T-cell (primary cell): ENCODE data around the gene SLC9A9. TPM values are rescaled to one million over a fixed set of nuclear protein-coding genes. Genes with fewer than 3 reads are reported as not detected.

ENCODE experiments used
- ATAC-seq, 4 experiments: fragments of 200-7000 bp in 3 of 4; fragments of 150-1000 bp in 1 of 4; cut with Tn5 transposase; replicated peaks in 1 of 4; 1 replicate in 3 of 4; 2 replicates in 1 of 4; pipeline ENCODE4 v1.10.0; 2021; ENCODE audit warnings: moderate library complexity in 3 of 4, mild to moderate bottlenecking in 2 of 4, moderate number of reproducible peaks in 1 of 4
- CTCF ChIA-PET, 2 donors: fragments of 300-600 bp; sonication (Branson Sonifier 250); formaldehyde crosslinking; loops; one replicate each; lab custom pipeline; 2022; ENCODE audit warnings: antibody characterized with exemption in 2 of 2; lab: Charles Lee
- POLR2A ChIA-PET, 2 donors: fragments of 300-600 bp; sonication (Branson Sonifier 250); formaldehyde crosslinking; loops; one replicate each; lab custom pipeline; 2022; ENCODE audit warnings: antibody characterized with exemption in 2 of 2; lab: Charles Lee
- DNase-seq, 35 experiments: peaks; one replicate each; pipeline versions ENCODE4 v3.0.0 to v3.0.0-alpha.2; 2013 to 2023
- H3K27ac ChIP-seq: one replicate; pipeline ENCODE4 v1.5.1; 2013; ENCODE audit warnings: low read length
- H3K27me3 ChIP-seq, 2 experiments: replicated peaks in 1 of 2; 1 replicate in 1 of 2; 2 replicates in 1 of 2; pipeline versions ENCODE4 v1.6.1 to v1.7.0; 2013; ENCODE audit warnings: low read length in 1 of 2, mixed read lengths in 1 of 2; ENCODE audit not compliant: control insufficient read depth in 2 of 2, insufficient read depth in 2 of 2; ENCODE audit errors: extremely low read depth in 1 of 2
- H3K36me3 ChIP-seq, 2 donors: 1 replicate in 1 of 2; 2 replicates in 1 of 2; pipeline versions ENCODE4 v1.6.1 to v1.7.0; 2013; ENCODE audit warnings: low read length in 1 of 2; ENCODE audit not compliant: control insufficient read depth in 2 of 2, insufficient read depth in 1 of 2; ENCODE audit errors: extremely low read depth in 1 of 2
- H3K4me1 ChIP-seq, 2 experiments: 1 replicate in 1 of 2; 2 replicates in 1 of 2; pipeline versions ENCODE4 v1.6.1 to v1.7.0; 2013; ENCODE audit warnings: low read length in 2 of 2, mixed read lengths in 1 of 2; ENCODE audit not compliant: insufficient read depth in 2 of 2, control insufficient read depth in 1 of 2; ENCODE audit errors: extremely low read depth in 1 of 2
- H3K4me3 ChIP-seq, 2 donors: 1 replicate in 1 of 2; 2 replicates in 1 of 2; pipeline versions ENCODE4 v1.5.1 to v1.7.0; 2013; ENCODE audit warnings: mild to moderate bottlenecking in 2 of 2, low read length in 1 of 2, moderate library complexity in 1 of 2; ENCODE audit not compliant: control insufficient read depth in 1 of 2; ENCODE audit errors: extremely low read depth in 1 of 2
- H3K9me3 ChIP-seq: 2 replicates; pipeline ENCODE4 v1.7.0; 2013
- H3K27ac Mint-ChIP-seq, 2 donors: one replicate each; pipeline ENCODE4 v1.8.0; 2020 to 2021; ENCODE audit warnings: mild to moderate bottlenecking in 2 of 2, mixed read lengths in 2 of 2
- H3K27me3 Mint-ChIP-seq, 2 donors: one replicate each; pipeline ENCODE4 v1.8.0; 2021 to 2022; ENCODE audit warnings: mixed read lengths in 2 of 2
- H3K36me3 Mint-ChIP-seq: one replicate; pipeline ENCODE4 v1.8.0; 2021; ENCODE audit warnings: mixed read lengths
- H3K4me1 Mint-ChIP-seq, 3 donors: one replicate each; pipeline ENCODE4 v1.8.0; 2020 to 2022; ENCODE audit warnings: mixed read lengths in 3 of 3, mild to moderate bottlenecking in 1 of 3
- H3K4me3 Mint-ChIP-seq, 3 donors: one replicate each; pipeline ENCODE4 v1.8.0; 2020 to 2022; ENCODE audit warnings: mild to moderate bottlenecking in 3 of 3, mixed read lengths in 3 of 3, moderate library complexity in 3 of 3
- H3K9me3 Mint-ChIP-seq, 3 donors: one replicate each; pipeline ENCODE4 v1.8.0; 2020 to 2022; ENCODE audit warnings: mixed read lengths in 3 of 3
- WGBS: methylation state at CpG from one replicate; pipeline ENCODE4 v1.1.5; 2013; ENCODE audit warnings: missing lambda C conversion rate; ENCODE audit not compliant: insufficient coverage; 5-methylcytosine and 5-hydroxymethylcytosine counted together
- total RNA-seq, 35 experiments: library from RNA in 6 of 35; stranded (reverse) in 6 of 35; fragments of 120-200 nt in 1 of 35; gene quantifications; one replicate each; pipeline versions ENCODE4 v1.2.1 to v1.2.4 and lab custom pipeline; 2013 to 2026

The SLC9A9 gene
- total RNA-seq, 5 donors from 2014 or later (not counting 1 experiment from before 2014, with no cell fraction given): 11.2 to 36.8 (median 17.8) TPM

DNA sequence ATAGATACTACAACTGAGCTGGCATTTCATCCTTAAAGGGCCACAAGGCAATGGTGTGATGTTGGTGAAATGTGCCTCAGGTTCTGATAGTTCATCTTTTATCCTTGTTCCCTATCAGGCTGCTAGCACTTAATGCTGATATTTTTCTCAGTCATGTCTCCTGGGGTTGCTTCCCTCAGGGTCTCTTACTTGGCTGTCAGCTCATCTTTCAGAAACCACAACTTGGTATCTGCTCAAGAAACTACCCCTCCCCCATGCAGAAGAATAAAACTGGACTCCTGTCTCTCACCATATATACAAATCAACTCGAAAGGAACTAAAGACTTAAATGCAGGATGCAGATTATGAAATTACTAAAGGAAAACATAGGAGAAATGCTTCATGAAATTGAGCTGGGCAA is 420.6 kb downstream of the SLC9A9 start:
- peaks cover 7 to 23% (median 19%) of the 10 kb centered on the region in 3 donors for H3K4me1 Mint-ChIP-seq
- ATAC-seq (no peak), DNase-seq (no peak)
- Histone ChIP-seq H3K27me3 (no peaks in the 10 kb centered on the region), H3K36me3 (no peaks in the 10 kb centered on the region), H3K4me1 (peaks cover 0 to 4% of the 10 kb centered on the region in 2 experiments), H3K9me3 (no peaks in the 10 kb centered on the region), H3K27ac (no peak overlapping the region), H3K4me3 (no peak overlapping the region)
- CTCF ChIA-PET: no interaction called here
- H3K27ac Mint-ChIP-seq: no peak overlapping the region
- POLR2A ChIA-PET: no interaction called here
- H3K36me3 Mint-ChIP-seq: peaks cover 16% of the 10 kb centered on the region
- no peak overlapping the region for H3K4me3 Mint-ChIP-seq
- no peaks in the 10 kb centered on the region for H3K9me3 Mint-ChIP-seq
- no CpG with 5 or more reads among the region's 1 CpG for WGBS
- H3K27me3 Mint-ChIP-seq: no peaks in the 10 kb centered on the region

DNA sequence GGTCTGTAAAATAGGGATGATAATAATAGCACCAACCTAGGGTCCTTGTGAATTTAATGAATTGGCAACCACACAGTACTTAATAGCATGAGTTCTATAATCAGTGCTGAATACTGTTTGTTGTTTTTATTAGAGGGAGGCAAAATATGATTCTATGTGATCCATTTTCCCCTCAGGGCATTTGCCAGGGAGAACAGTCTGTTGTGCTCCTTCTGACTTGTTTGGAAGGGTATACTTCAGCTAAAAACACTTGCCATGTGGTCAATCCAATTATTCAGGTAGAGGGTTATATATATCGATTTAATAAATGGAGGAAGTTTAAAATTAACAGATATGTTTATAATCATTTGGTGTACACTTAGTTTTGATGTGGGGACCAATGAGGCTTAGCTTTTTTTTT is 423.4 kb downstream of the SLC9A9 start:
- no peak overlapping the region for H3K4me3 Mint-ChIP-seq
- Histone ChIP-seq H3K27ac (no peak overlapping the region), H3K27me3 (no peaks in the 10 kb centered on the region), H3K4me3 (no peak overlapping the region), H3K4me1 (peaks cover 0 to 4% of the 10 kb centered on the region in 2 experiments), H3K9me3 (no peaks in the 10 kb centered on the region), H3K36me3 (no peaks in the 10 kb centered on the region)
- 100% methylated on average over 1 of the region's 1 CpG for whole genome bisulfite sequencing
- POLR2A ChIA-PET: interaction anchor here in 1 of 2 donors (0.6 kb wide), 2 partner anchors 21 to 172 kb away, joined by 3 to 7 read pairs; no protein-coding TSS in a partner anchor
- H3K36me3 Mint-ChIP-seq: peaks cover 20% of the 10 kb centered on the region
- peaks cover 7 to 26% (median 16%) of the 10 kb centered on the region in 3 donors for H3K4me1 Mint-ChIP-seq
- DNase-seq: no peak
- H3K27ac Mint-ChIP-seq: no peak overlapping the region
- ATAC-seq: no peak
- H3K27me3 Mint-ChIP-seq: no peaks in the 10 kb centered on the region
- no peaks in the 10 kb centered on the region for H3K9me3 Mint-ChIP-seq
- CTCF ChIA-PET: interaction anchor here in 1 of 2 donors (0.6 kb wide), 2 partner anchors 10 to 432 kb away, joined by 3 read pairs; no protein-coding TSS in a partner anchor

DNA sequence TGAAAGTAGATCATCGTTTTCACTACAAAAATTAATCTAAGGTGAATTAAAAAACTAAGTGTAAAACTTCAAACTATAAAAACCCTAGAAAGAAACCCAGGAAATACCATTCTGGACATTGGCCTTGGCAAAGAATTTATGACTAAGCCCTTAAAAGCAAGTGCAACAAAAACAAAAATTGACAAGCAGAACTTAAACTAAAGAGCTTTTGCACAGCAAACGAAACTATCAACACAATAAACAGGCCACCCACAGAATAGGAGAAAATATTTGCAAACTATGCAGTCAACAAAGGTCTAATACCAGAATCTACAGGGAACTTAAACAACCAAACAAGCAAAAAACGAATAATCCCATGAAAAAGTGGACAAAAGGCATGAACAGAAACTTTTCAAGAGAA is 426.7 kb downstream of the SLC9A9 start:
- no peak overlapping the region for H3K27ac ChIP-seq
- Mint-ChIP-seq H3K27me3 (no peaks in the 10 kb centered on the region), H3K4me3 (no peak overlapping the region), H3K36me3 (peaks cover 29% of the 10 kb centered on the region), H3K27ac (no peak overlapping the region), H3K9me3 (no peaks in the 10 kb centered on the region), H3K4me1 (peaks cover 6 to 21% (median 11%) of the 10 kb centered on the region in 3 donors)
- peaks cover 0 to 2% of the 10 kb centered on the region in 2 experiments for H3K4me1 ChIP-seq
- no peak overlapping the region for H3K4me3 ChIP-seq
- CTCF ChIA-PET: no interaction called here
- WGBS: 60% methylated on average over 1 of the region's 3 CpGs
- POLR2A ChIA-PET: no interaction called here
- H3K9me3 ChIP-seq: no peaks in the 10 kb centered on the region
- no peaks in the 10 kb centered on the region for H3K27me3 ChIP-seq
- ATAC-seq: no peak
- no peaks in the 10 kb centered on the region for H3K36me3 ChIP-seq
- DNase-seq: no peak

DNA sequence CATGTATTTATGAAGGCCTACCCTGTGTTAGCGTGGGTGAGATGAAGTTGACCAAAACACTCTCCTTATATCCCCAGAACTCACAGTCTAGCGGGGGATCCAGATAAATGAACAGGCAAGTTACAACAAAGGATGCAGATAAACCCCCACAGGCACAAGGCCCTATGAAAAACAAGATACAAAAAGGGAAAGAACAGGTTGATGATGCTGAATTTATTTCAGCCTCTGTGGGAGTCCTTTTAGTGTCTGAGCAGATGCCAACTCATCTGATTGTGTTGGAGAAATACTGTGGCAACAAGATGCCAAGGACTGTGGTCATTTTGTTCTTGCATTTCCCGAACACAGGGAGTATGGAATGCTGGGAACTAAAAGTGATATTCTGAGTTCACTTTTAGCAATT is 428.7 kb downstream of the SLC9A9 start:
- H3K9me3 ChIP-seq: no peaks in the 10 kb centered on the region
- H3K4me1 ChIP-seq: peaks cover 0 to 2% of the 10 kb centered on the region in 2 experiments
- ATAC-seq (no peak), DNase-seq (no peak)
- H3K27ac Mint-ChIP-seq: no peak overlapping the region
- 100% methylated on average over 1 of the region's 3 CpGs for WGBS
- H3K27me3 ChIP-seq: no peaks in the 10 kb centered on the region
- H3K4me3 ChIP-seq: no peak overlapping the region
- H3K27me3 Mint-ChIP-seq: no peaks in the 10 kb centered on the region
- H3K4me1 Mint-ChIP-seq: peaks cover 5 to 31% (median 13%) of the 10 kb centered on the region in 3 donors
- ChIA-PET POLR2A (no interaction called here), CTCF (no interaction called here)
- no peaks in the 10 kb centered on the region for H3K9me3 Mint-ChIP-seq
- H3K27ac ChIP-seq: no peak overlapping the region
- no peak overlapping the region for H3K4me3 Mint-ChIP-seq
- peaks cover 31% of the 10 kb centered on the region for H3K36me3 Mint-ChIP-seq
- no peaks in the 10 kb centered on the region for H3K36me3 ChIP-seq

DNA sequence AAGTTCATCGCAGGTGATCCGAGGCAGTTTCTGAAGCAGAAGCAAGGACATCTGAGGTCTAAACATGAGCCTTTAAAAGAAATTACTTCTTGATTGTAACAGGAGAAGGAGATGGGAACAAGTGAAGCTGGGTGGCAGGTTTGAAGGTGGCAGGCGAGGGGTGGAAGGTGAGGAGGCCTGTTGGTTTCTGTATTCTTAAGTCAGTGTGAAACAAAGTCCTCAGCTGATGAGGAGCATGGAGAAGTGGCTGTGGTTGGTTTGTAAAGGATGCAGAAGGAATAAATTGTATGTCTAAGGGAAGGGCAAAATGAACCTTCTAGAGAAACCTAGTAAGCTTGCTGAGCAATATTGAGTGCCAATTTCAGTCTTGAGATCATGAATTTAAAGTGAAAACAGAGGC is 429.9 kb downstream of the SLC9A9 start:
- POLR2A ChIA-PET: no interaction called here
- peaks cover 31% of the 10 kb centered on the region for H3K36me3 Mint-ChIP-seq
- no peak overlapping the region for H3K4me3 Mint-ChIP-seq
- no peak overlapping the region for H3K27ac Mint-ChIP-seq
- no peaks in the 10 kb centered on the region for H3K9me3 Mint-ChIP-seq
- H3K27me3 ChIP-seq: no peaks in the 10 kb centered on the region
- no peak for ATAC-seq
- H3K27ac ChIP-seq: no peak overlapping the region
- H3K4me1 ChIP-seq: no peaks in the 10 kb centered on the region
- DNase-seq: no peak
- H3K4me3 ChIP-seq: no peak overlapping the region
- peaks cover 0 to 20% (median 5%) of the 10 kb centered on the region in 3 donors for H3K4me1 Mint-ChIP-seq
- 94% methylated on average over 3 of the region's 3 CpGs for WGBS
- no peaks in the 10 kb centered on the region for H3K27me3 Mint-ChIP-seq
- no peaks in the 10 kb centered on the region for H3K9me3 ChIP-seq
- CTCF ChIA-PET: no interaction called here
- no peaks in the 10 kb centered on the region for H3K36me3 ChIP-seq

DNA sequence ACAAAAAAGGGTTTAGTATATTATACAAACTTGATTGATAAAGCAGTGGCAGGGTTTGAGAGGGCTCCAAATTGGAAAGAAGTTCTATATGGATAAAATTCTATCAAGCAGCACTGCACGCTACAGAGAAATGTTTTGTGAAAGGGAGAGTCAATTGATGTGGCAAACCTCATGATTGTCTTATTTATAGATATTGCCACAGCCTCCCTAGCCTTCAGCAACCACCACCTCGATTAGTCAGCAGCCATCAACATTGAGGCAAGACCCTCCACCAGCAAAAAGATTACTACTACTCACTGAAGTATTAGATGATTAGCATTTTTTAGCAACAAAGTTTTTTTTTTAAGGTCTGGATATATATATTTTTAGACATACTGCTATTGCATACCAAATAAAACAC is 432.0 kb downstream of the SLC9A9 start:
- DNase-seq (no peak), ATAC-seq (no peak)
- Histone ChIP-seq H3K9me3 (no peaks in the 10 kb centered on the region), H3K4me1 (no peaks in the 10 kb centered on the region), H3K27me3 (no peaks in the 10 kb centered on the region), H3K27ac (no peak overlapping the region), H3K36me3 (no peaks in the 10 kb centered on the region), H3K4me3 (no peak overlapping the region)
- Mint-ChIP-seq H3K27ac (no peak overlapping the region), H3K36me3 (peaks cover 20% of the 10 kb centered on the region), H3K27me3 (no peaks in the 10 kb centered on the region), H3K9me3 (no peaks in the 10 kb centered on the region), H3K4me1 (peaks cover 0 to 16% (median 5%) of the 10 kb centered on the region in 3 donors), H3K4me3 (no peak overlapping the region)
- ChIA-PET POLR2A (no interaction called here), CTCF (no interaction called here)
- WGBS: no CpG with 5 or more reads among the region's 2 CpGs
